Keratinocyte (primary cell): ENCODE measurements around the gene CNKSR2. TPM values are rescaled to one million over a fixed set of nuclear protein-coding genes. Genes with fewer than 3 reads are reported as not detected.

ENCODE experiments used
- DNase-seq: peaks from one replicate; pipeline ENCODE4 v3.0.0-alpha.2; 2011; ENCODE audit warnings: low read depth, missing footprints, low spot score
- FAIRE-seq: peaks from 2 replicates; lab custom pipeline; 2011; peaks lifted over from hg19 to GRCh38; lab: Jason Lieb, UNC
- H2AFZ ChIP-seq: 2 replicates; pipeline ENCODE4 v1.6.0; 2012; ENCODE audit warnings: low read length, control low read depth, inconsistent platforms; ENCODE audit not compliant: control insufficient read depth
- H3K27ac ChIP-seq: 2 replicates; pipeline ENCODE4 v1.5.1; 2011; ENCODE audit warnings: low read length; ENCODE audit not compliant: control insufficient read depth, insufficient read depth
- H3K27me3 ChIP-seq: 3 replicates; pipeline ENCODE4 v1.6.0; 2011; ENCODE audit warnings: low read length; ENCODE audit not compliant: control insufficient read depth, insufficient read depth; ENCODE audit errors: extremely low read depth
- H3K36me3 ChIP-seq, 2 experiments: 2 replicates in 1 of 2; 3 replicates in 1 of 2; pipeline ENCODE4 v1.5.1; 2011; ENCODE audit warnings: low read length in 2 of 2, mild to moderate bottlenecking in 1 of 2; ENCODE audit not compliant: control insufficient read depth in 2 of 2, insufficient read depth in 2 of 2; ENCODE audit errors: extremely low read depth in 1 of 2
- H3K4me1 ChIP-seq: 3 replicates; pipeline ENCODE4 v1.5.1; 2011; ENCODE audit warnings: low read length; ENCODE audit not compliant: control insufficient read depth, insufficient read depth; ENCODE audit errors: extremely low read depth
- H3K4me2 ChIP-seq: 3 replicates; pipeline ENCODE4 v1.6.0; 2011; ENCODE audit warnings: low read depth, low read length; ENCODE audit not compliant: control insufficient read depth, insufficient read depth; ENCODE audit errors: extremely low read depth
- H3K4me3 ChIP-seq, 3 experiments: fragments of 200-600 bp in 1 of 3; sonication (generic) in 1 of 3; 2 replicates in 2 of 3; 3 replicates in 1 of 3; pipeline ENCODE4 v1.5.1; 2011 to 2016; ENCODE audit warnings: low read length in 3 of 3, mild to moderate bottlenecking in 3 of 3, control low read depth in 2 of 3, inconsistent platforms in 1 of 3, low read depth in 1 of 3, mixed read lengths in 1 of 3, mixed run types in 1 of 3, moderate library complexity in 1 of 3; ENCODE audit not compliant: control insufficient read depth in 2 of 3, insufficient read depth in 2 of 3; ENCODE audit errors: extremely low read depth in 1 of 3
- H3K79me2 ChIP-seq: 2 replicates; pipeline ENCODE4 v1.6.0; 2012; ENCODE audit warnings: low read length; ENCODE audit not compliant: control insufficient read depth, insufficient read depth
- H3K9ac ChIP-seq: 3 replicates; pipeline ENCODE4 v1.6.0; 2011; ENCODE audit warnings: low read length; ENCODE audit not compliant: control insufficient read depth, insufficient read depth; ENCODE audit errors: extremely low read depth
- H3K9me1 ChIP-seq: 3 replicates; pipeline ENCODE4 v1.6.0; 2011; ENCODE audit warnings: low read length; ENCODE audit not compliant: control insufficient read depth, insufficient read depth; ENCODE audit errors: extremely low read depth
- H3K9me3 ChIP-seq: 2 replicates; pipeline ENCODE4 v1.5.1; 2012; ENCODE audit warnings: low read depth, low read length; ENCODE audit not compliant: control insufficient read depth
- H4K20me1 ChIP-seq: 3 replicates; pipeline ENCODE4 v1.6.0; 2011; ENCODE audit warnings: low read length; ENCODE audit not compliant: control insufficient read depth, insufficient read depth; ENCODE audit errors: extremely low read depth
- CTCF ChIP-seq, 3 experiments: IDR thresholded peaks in 1 of 3; conservative IDR thresholded peaks in 1 of 3; optimal IDR thresholded peaks in 1 of 3; 2 replicates in 2 of 3; 3 replicates in 1 of 3; pipeline versions ENCODE3 to v1.5.1; 2011; ENCODE audit warnings: low read length in 3 of 3, mild to moderate bottlenecking in 3 of 3, moderate library complexity in 2 of 3, control low read depth in 1 of 3, inconsistent platforms in 1 of 3; ENCODE audit not compliant: insufficient read depth in 2 of 3; ENCODE audit errors: extremely low read depth in 1 of 3
- EZH2 ChIP-seq: IDR thresholded peaks from one replicate; pipeline ENCODE4 v1.6.1; 2012; ENCODE audit warnings: inconsistent platforms, mild to moderate bottlenecking, low read length, moderate library complexity
- dilution Hi-C: fragments of 300-500 bp; cut with MboI; formaldehyde crosslinking; loops from one replicate; pipeline ENCODE4 v1.7.0; 2020; ENCODE audit warnings: low sequenced_read_pairs; ENCODE audit not compliant: extremely low pct_ligation_motif_present
- polyA plus RNA-seq, 5 experiments: library from polyadenylated mRNA; depleted of rRNA in 3 of 5; stranded (reverse) in 3 of 5; stranded (forward) in 1 of 5; unstranded in 1 of 5; fragments of >200 nt; gene quantifications; 1 replicate in 1 of 5; 2 replicates in 3 of 5; 3 replicates in 1 of 5; pipeline versions ENCODE4 v1.2.1 to v1.2.3, GENCODE V29; 2011 to 2012; ENCODE audit warnings: missing spikeins in 2 of 5, low read depth in 1 of 5, low replicate concordance in 1 of 5

Gene CNKSR2
- polyA plus RNA-seq, 1 donor (not counting 4 experiments of a cell fraction or from before 2014, with no cell fraction given): 0.63 TPM

- Histone ChIP-seq H3K4me1 (peaks cover 3% of the 10 kb centered on the region), H3K9me3 (peaks cover 2% of the 10 kb centered on the region), H3K4me3 (no peak overlapping the region), H3K9me1 (no peaks in the 10 kb centered on the region), H3K36me3 (no peaks in the 10 kb centered on the region), H3K9ac (no peak overlapping the region), H3K79me2 (no peaks in the 10 kb centered on the region), H4K20me1 (no peaks in the 10 kb centered on the region), H3K27me3 (no peaks in the 10 kb centered on the region), H3K4me2 (no peak overlapping the region), H3K27ac (no peak overlapping the region), H2AFZ (no peak overlapping the region)
- no peak for DNase-seq
- TF ChIP-seq CTCF (optimal IDR thresholded peaks at IDR 0.05 in 1 of 3, IDR thresholded peaks at IDR 0.05 in 1 of 3, conservative IDR thresholded peaks at IDR 0.05 in 1 of 3; ENCODE audit: extremely low read depth in 1 of 3, insufficient read depth in 2 of 3, low read length in 3 of 3) (no peak), EZH2 (no peak)
- dilution Hi-C loops: no loop called here
- FAIRE-seq: no peak
Observed at GRCh38 chrX:21656587-21657317, 282.5 kb downstream of the CNKSR2 start.

GRCh38 chrX:21657318-21658151, 283.3 kb downstream of the CNKSR2 start:
- no peaks in the 10 kb centered on the region for H3K36me3 ChIP-seq
- no peaks in the 10 kb centered on the region for H4K20me1 ChIP-seq
- H3K4me1 ChIP-seq: peaks cover 3% of the 10 kb centered on the region
- H3K27me3 ChIP-seq: no peaks in the 10 kb centered on the region
- no peak overlapping the region for H3K27ac ChIP-seq
- H3K9ac ChIP-seq: no peak overlapping the region
- H3K9me3 ChIP-seq: peaks cover 2% of the 10 kb centered on the region
- FAIRE-seq (no peak), DNase-seq (no peak)
- H3K79me2 ChIP-seq: no peaks in the 10 kb centered on the region
- no peak overlapping the region for H2AFZ ChIP-seq
- dilution Hi-C loops: no loop called here
- TF ChIP-seq CTCF (optimal IDR thresholded peaks at IDR 0.05 in 1 of 3, IDR thresholded peaks at IDR 0.05 in 1 of 3, conservative IDR thresholded peaks at IDR 0.05 in 1 of 3; ENCODE audit: extremely low read depth in 1 of 3, insufficient read depth in 2 of 3, low read length in 3 of 3) (no peak), EZH2 (no peak)
- no peaks in the 10 kb centered on the region for H3K9me1 ChIP-seq
- peak overlapping the region; percentile 41 for H3K4me2 ChIP-seq
- no peak overlapping the region for H3K4me3 ChIP-seq
